Activated CD4-positive, CD25-positive, alpha-beta regulatory T cell treated with anti-CD3 and anti-CD28 coated beads, Interleukin-2, amount 50 U/mL, for 24 hours (primary cell): Measurements from ENCODE around the gene TYMP.

Experiments
- ATAC-seq, 2 donors: fragments of 150-1000 bp; cut with Tn5 transposase; one replicate each; pipeline ENCODE4 v1.10.0; 2021; ENCODE audit warnings: mild to moderate bottlenecking in 1 of 2, moderate library complexity in 1 of 2

The TYMP gene

GRCh38 chr22:50562523-50563412, 33.0 kb upstream of the TYMP start, which contains the start of gene SYCE3:
Gene SYCE3, minus strand, starts transcription at chr22:50562919. Its CDS starts 6,514 bp downstream, at chr22:50556405.
- ATAC-seq = peak; percentile 93 to 95

GRCh38 chr22:50561401-50562358, 31.9 kb upstream of the TYMP start:
- ATAC-seq = no peak

- ATAC-seq = no peak
Observed at GRCh38 chr22:50560034-50560433, 30.2 kb upstream of the TYMP start.

- no peak for ATAC-seq
Observed at GRCh38 chr22:50556703-50557102, 26.9 kb upstream of the TYMP start.

GRCh38 chr22:50553310-50553709, 23.5 kb upstream of the TYMP start:
- no peak for ATAC-seq

- no peak for ATAC-seq
Observed at GRCh38 chr22:50551160-50551752, 21.4 kb upstream of the TYMP start.

GRCh38 chr22:50550395-50550794, 20.6 kb upstream of the TYMP start:
- ATAC-seq = no peak

- ATAC-seq = no peak
Observed at GRCh38 chr22:50548921-50549790, 19.3 kb upstream of the TYMP start.

- peak; percentile 37 to 50 for ATAC-seq
Observed at GRCh38 chr22:50548040-50548920, 18.5 kb upstream of the TYMP start.

GRCh38 chr22:50547263-50547985, 17.6 kb upstream of the TYMP start:
- ATAC-seq = no peak

GRCh38 chr22:50546326-50547262, 16.8 kb upstream of the TYMP start:
- ATAC-seq = no peak

GRCh38 chr22:50545522-50546325, 15.9 kb upstream of the TYMP start, which contains the start of gene KLHDC7B:
Gene KLHDC7B, plus strand, starts transcription at chr22:50545899. Its CDS starts 345 bp downstream, at chr22:50546244.
- peak; percentile 15 to 31 for ATAC-seq

- no peak for ATAC-seq
Observed at GRCh38 chr22:50544746-50545253, 15.0 kb upstream of the TYMP start.

- peak; percentile 25 to 39 for ATAC-seq
Observed at GRCh38 chr22:50544078-50544745, 14.4 kb upstream of the TYMP start.

GRCh38 chr22:50542416-50542927, 12.7 kb upstream of the TYMP start:
- ATAC-seq = peak; percentile 5 to 23

GRCh38 chr22:50541667-50542026, 11.8 kb upstream of the TYMP start:
- ATAC-seq = peak; percentile 7 to 13

- ATAC-seq = no peak
Observed at GRCh38 chr22:50540381-50540780, 10.6 kb upstream of the TYMP start.
